GM19328 (cell line): ENCODE results near the gene TEX35.

Experiments used
- ATAC-seq: cut with Tn5 transposase; IDR thresholded peaks from one replicate; pipeline ENCODE4 v1.9.1; 2021; ENCODE audit warnings: mild to moderate bottlenecking, moderate library complexity; ENCODE audit not compliant: unreplicated experiment

Gene TEX35

DNA sequence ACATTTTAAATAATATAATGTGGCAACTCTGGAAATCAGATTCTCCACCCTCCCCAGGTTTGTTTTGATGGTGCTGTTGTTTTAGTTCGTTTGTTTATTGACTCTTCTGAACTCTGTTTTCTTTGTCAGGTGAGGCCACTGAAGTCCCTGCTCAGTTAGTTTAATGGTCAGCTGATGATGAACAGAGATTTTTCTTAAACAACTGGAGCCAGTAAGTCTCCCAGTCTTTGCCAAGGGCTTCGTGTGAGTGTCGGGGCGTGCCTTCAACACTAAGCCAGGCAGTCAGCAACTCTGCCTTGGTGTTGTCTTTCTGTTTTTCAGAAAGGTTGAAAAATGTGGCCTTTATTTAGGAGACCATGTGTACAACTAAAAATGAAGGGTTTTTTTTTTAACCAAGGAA, 58.9 kb downstream of the TEX35 start:
- ATAC-seq, result no peak
